HepG2 (cell line): ENCODE data around the gene FAT1. TPM values are rescaled to one million over a fixed set of nuclear protein-coding genes. Genes with fewer than 3 reads are reported as not detected.

Source experiments
- CENPT ChIP-seq: sonication (generic); formaldehyde crosslinking; IDR thresholded peaks from 2 replicates; pipeline ENCODE4 v1.8.0; 2022; ENCODE audit warnings: low read depth, mild to moderate bottlenecking, moderate library complexity, missing genetic modification reagents
- CERS6 ChIP-seq: sonication (generic); formaldehyde crosslinking; IDR thresholded peaks from 2 replicates; pipeline ENCODE4 v1.5.0; 2020; ENCODE audit warnings: missing genetic modification reagents
- ELF1 ChIP-seq: sonication (generic); formaldehyde crosslinking; IDR thresholded peaks from 2 replicates; pipeline ENCODE4 v1.4.0; 2020; ENCODE audit warnings: missing genetic modification reagents
- ELF3 ChIP-seq: IDR thresholded peaks from 2 replicates; pipeline ENCODE4 v1.6.1; 2016; ENCODE audit warnings: missing genetic modification reagents, missing compliant biosample characterization
- FOXA1 ChIP-seq, 2 experiments: fragments of 450-650 bp in 1 of 2; sonication (generic) in 1 of 2; formaldehyde crosslinking in 1 of 2; IDR thresholded peaks; 2 replicates each; pipeline versions ENCODE4 v1.4.0 to v1.6.1; 2016 to 2020; ENCODE audit warnings: missing genetic modification reagents in 1 of 2
- FOXM1 ChIP-seq: sonication (generic); formaldehyde crosslinking; IDR thresholded peaks from 2 replicates; pipeline ENCODE4 v1.5.0; 2020; ENCODE audit warnings: missing genetic modification reagents
- HNF4A ChIP-seq: sonication (generic); formaldehyde crosslinking; IDR thresholded peaks from 2 replicates; pipeline ENCODE4 v1.4.0; 2020; ENCODE audit warnings: missing genetic modification reagents
- IKZF1 ChIP-seq: fragments of 450-650 bp; IDR thresholded peaks from 2 replicates; pipeline ENCODE4 v1.7.1; 2016
- MEF2D ChIP-seq: sonication (generic); formaldehyde crosslinking; IDR thresholded peaks from 2 replicates; pipeline ENCODE4 v1.5.1; 2020; ENCODE audit warnings: mild to moderate bottlenecking, missing genetic modification reagents
- MEIS2 ChIP-seq: sonication (generic); formaldehyde crosslinking; IDR thresholded peaks from 2 replicates; pipeline ENCODE4 v1.9.0; 2021; ENCODE audit warnings: mild to moderate bottlenecking, missing genetic modification reagents
- MIER3 ChIP-seq: IDR thresholded peaks from 2 replicates; pipeline ENCODE4 v1.6.1; 2016; ENCODE audit warnings: missing compliant biosample characterization, borderline replicate concordance
- MLLT10 ChIP-seq: sonication (generic); formaldehyde crosslinking; IDR thresholded peaks from 2 replicates; pipeline ENCODE4 v1.4.0; 2020; ENCODE audit warnings: missing genetic modification reagents
- NKX3-1 ChIP-seq: sonication (generic); formaldehyde crosslinking; IDR thresholded peaks from 2 replicates; pipeline ENCODE4 v1.5.0; 2020; ENCODE audit warnings: missing genetic modification reagents
- NR2F1 ChIP-seq, 2 experiments: fragments of 450-650 bp in 1 of 2; formaldehyde crosslinking in 1 of 2; IDR thresholded peaks; 2 replicates each; pipeline versions ENCODE4 v1.5.0 to v1.6.1; 2016 to 2020; ENCODE audit warnings: mild to moderate bottlenecking in 1 of 2, missing compliant biosample characterization in 1 of 2, missing genetic modification reagents in 1 of 2, moderate library complexity in 1 of 2
- NR2F2 ChIP-seq: IDR thresholded peaks from 2 replicates; pipeline ENCODE4 v1.6.1; 2012; ENCODE audit warnings: low read depth, inconsistent platforms, borderline replicate concordance
- RCOR2 ChIP-seq: IDR thresholded peaks from 2 replicates; pipeline ENCODE4 v1.6.1; 2016; ENCODE audit warnings: missing biosample characterization, missing genetic modification reagents
- REST ChIP-seq, 2 experiments: IDR thresholded peaks; 2 replicates each; pipeline ENCODE4 v1.6.1; 2011 to 2012; ENCODE audit warnings: low read length in 2 of 2, borderline replicate concordance in 1 of 2, low read depth in 1 of 2, mild to moderate bottlenecking in 1 of 2, moderate library complexity in 1 of 2
- SOX5 ChIP-seq: IDR thresholded peaks from 2 replicates; pipeline ENCODE4 v1.6.1; 2016; ENCODE audit warnings: borderline replicate concordance
- ZC3H13 ChIP-seq: sonication (generic); formaldehyde crosslinking; IDR thresholded peaks from 2 replicates; pipeline ENCODE4 v1.8.1; 2023; ENCODE audit warnings: mild to moderate bottlenecking, missing genetic modification reagents, moderate library complexity
- ZFP90 ChIP-seq: sonication (generic); formaldehyde crosslinking; IDR thresholded peaks from 2 replicates; pipeline ENCODE4 v1.8.0; 2022; ENCODE audit warnings: missing genetic modification reagents, mild to moderate bottlenecking, inconsistent platforms, borderline replicate concordance
- ZKSCAN1 ChIP-seq: fragments of 150-350 bp; IDR thresholded peaks from 2 replicates; pipeline ENCODE4 v1.6.1; 2014; ENCODE audit warnings: low read length
- ZMYM4 ChIP-seq: sonication (generic); formaldehyde crosslinking; IDR thresholded peaks from 2 replicates; pipeline ENCODE4 v1.8.1; 2023; ENCODE audit warnings: mild to moderate bottlenecking, missing genetic modification reagents
- ZNF331 ChIP-seq: sonication (generic); formaldehyde crosslinking; IDR thresholded peaks from 2 replicates; pipeline ENCODE4 v1.4.0; 2020; ENCODE audit warnings: missing genetic modification reagents
- ZNF430 ChIP-seq: sonication (generic); formaldehyde crosslinking; IDR thresholded peaks from 2 replicates; pipeline ENCODE4 v1.9.0; 2021; ENCODE audit warnings: mild to moderate bottlenecking, missing genetic modification reagents
- polyA plus RNA-seq, 8 experiments: library from polyadenylated mRNA; depleted of rRNA in 3 of 8; stranded (reverse) in 7 of 8; unstranded in 1 of 8; fragments of >200 nt; fragmentation: Illumina TruSeq in 4 of 8; extraction: Trizol in 4 of 8; gene quantifications; 2 replicates each; pipeline versions ENCODE4 v1.2.1 to v1.2.3, GENCODE V29; 2011 to 2016; ENCODE audit warnings: low read depth in 4 of 8, missing spikeins in 1 of 8, mixed read lengths in 1 of 8; ENCODE audit not compliant: insufficient read depth in 1 of 8
- total RNA-seq, 5 experiments: library from RNA; depleted of rRNA; stranded (reverse); fragments of >200 nt; fragmentation: Illumina TruSeq; extraction: Trizol; gene quantifications; 2 replicates each; pipeline ENCODE4 v1.2.3, GENCODE V29; 2016; ENCODE audit warnings: low read depth in 1 of 5
- TF ChIP-seq, protein P1 (sequence below): IDR thresholded peaks from 2 replicates; pipeline ENCODE4 v1.6.1; 2016
- TF ChIP-seq, protein P2 (sequence below): sonication (generic); formaldehyde crosslinking; IDR thresholded peaks from 2 replicates; pipeline ENCODE4 v1.8.0; 2023; ENCODE audit warnings: mild to moderate bottlenecking, missing genetic modification reagents

The FAT1 gene
- total and polyA plus RNA-seq, 2 of the 13 experiments (the other 11 are each of a cell fraction or from before 2014, with no cell fraction given): 185 to 216 TPM

DNA sequence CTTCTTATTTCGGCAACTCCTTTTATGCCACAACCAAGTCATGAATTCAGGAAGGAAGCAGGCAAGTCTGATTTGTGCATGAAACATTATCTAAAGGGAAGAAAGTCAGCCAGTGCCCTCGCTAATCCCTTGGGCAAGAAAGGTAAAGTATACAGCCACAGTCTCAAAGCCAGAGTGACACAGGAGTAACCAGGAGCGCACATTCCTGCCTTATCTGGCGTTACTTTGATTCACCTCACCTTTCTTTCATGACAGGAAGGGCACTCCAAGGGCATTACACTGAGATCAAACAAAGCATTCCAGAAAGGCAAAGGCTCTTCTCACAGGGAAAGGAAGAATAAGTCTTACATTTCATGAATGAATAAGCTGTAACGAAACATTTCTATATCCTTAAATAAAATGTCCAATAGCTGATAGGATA lies 38.8 kb downstream of the FAT1 start (continued):
- no peak for TF ChIP-seq ZNF430 (CRISPR knock-in tag)
- TF ChIP-seq CERS6 (CRISPR knock-in tag): no peak
- no peak for TF ChIP-seq MLLT10
- TF ChIP-seq REST (IDR thresholded peaks at IDR 0.05; ENCODE audit: borderline replicate concordance in 1 of 2, low read depth in 1 of 2, low read length in 2 of 2): peak in 1 of 2 experiments; percentile 44; a peak in 1 of 4 replicates
- TF ChIP-seq FOXA1 (IDR thresholded peaks at IDR 0.05): no peak
- TF ChIP-seq FOXA1 (CRISPR knock-in tag; IDR thresholded peaks at IDR 0.05): peak; percentile 92
- peak; percentile 84 for TF ChIP-seq HNF4A
- TF ChIP-seq CENPT (CRISPR knock-in tag): no peak
- no peak for TF ChIP-seq ZKSCAN1
- TF ChIP-seq ELF3 (CRISPR knock-in tag): peak; percentile 93
- TF ChIP-seq FOXM1 (CRISPR knock-in tag): no peak
- no peak for TF ChIP-seq ELF1 (CRISPR knock-in tag)
- TF ChIP-seq ZFP90 (CRISPR knock-in tag): 0 out of 2 replicates have a peak, but pooled peaks have one; percentile 57
- peak; percentile 90 for TF ChIP-seq MEIS2
- peak; percentile 65; the same call in 1 of the 2 replicates for TF ChIP-seq RCOR2
- TF ChIP-seq, protein P1, sequence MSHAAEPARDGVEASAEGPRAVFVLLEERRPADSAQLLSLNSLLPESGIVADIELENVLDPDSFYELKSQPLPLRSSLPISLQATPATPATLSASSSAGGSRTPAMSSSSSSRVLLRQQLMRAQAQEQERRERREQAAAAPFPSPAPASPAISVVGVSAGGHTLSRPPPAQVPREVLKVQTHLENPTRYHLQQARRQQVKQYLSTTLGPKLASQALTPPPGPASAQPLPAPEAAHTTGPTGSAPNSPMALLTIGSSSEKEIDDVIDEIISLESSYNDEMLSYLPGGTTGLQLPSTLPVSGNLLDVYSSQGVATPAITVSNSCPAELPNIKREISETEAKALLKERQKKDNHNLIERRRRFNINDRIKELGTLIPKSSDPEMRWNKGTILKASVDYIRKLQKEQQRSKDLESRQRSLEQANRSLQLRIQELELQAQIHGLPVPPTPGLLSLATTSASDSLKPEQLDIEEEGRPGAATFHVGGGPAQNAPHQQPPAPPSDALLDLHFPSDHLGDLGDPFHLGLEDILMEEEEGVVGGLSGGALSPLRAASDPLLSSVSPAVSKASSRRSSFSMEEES (CRISPR knock-in tag): 0 out of 2 replicates have a peak, but pooled peaks have one; percentile 33
- TF ChIP-seq, protein P2, sequence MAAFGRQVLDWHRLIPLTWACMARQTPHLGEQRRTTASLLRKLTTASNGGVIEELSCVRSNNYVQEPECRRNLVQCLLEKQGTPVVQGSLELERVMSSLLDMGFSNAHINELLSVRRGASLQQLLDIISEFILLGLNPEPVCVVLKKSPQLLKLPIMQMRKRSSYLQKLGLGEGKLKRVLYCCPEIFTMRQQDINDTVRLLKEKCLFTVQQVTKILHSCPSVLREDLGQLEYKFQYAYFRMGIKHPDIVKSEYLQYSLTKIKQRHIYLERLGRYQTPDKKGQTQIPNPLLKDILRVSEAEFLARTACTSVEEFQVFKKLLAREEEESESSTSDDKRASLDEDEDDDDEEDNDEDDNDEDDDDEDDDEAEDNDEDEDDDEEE (CRISPR knock-in tag): no peak
- TF ChIP-seq MIER3 (CRISPR knock-in tag): peak; percentile 79; the same call in 1 of the 2 replicates
- 0 out of 2 replicates have a peak, but pooled peaks have one; percentile 36 for TF ChIP-seq MEF2D (CRISPR knock-in tag)
- TF ChIP-seq NKX3-1 (CRISPR knock-in tag): peak; percentile 24; the same call in 1 of the 2 replicates
- TF ChIP-seq IKZF1: no peak
- peak; percentile 90 for TF ChIP-seq SOX5 (CRISPR knock-in tag)
- TF ChIP-seq ZNF331: peak; percentile 75
- peak in 1 of 2 experiments; percentile 19; a peak in 1 of 4 replicates for TF ChIP-seq NR2F1 (CRISPR knock-in tag; IDR thresholded peaks at IDR 0.05)
- peak; percentile 69 for TF ChIP-seq ZMYM4 (CRISPR knock-in tag)
- TF ChIP-seq NR2F2: peak; percentile 87
- no peak for TF ChIP-seq ZC3H13 (CRISPR knock-in tag)
